ENCODE measurements around the gene ARSG. TPM values are rescaled to one million over a fixed set of nuclear protein-coding genes. Genes with fewer than 3 reads are reported as not detected.

ARSG gene
- total and polyA plus RNA-seq, 2 of the 13 experiments (the other 11 are each of a cell fraction or from before 2014, with no cell fraction given): 3.7 to 15.2 TPM

GRCh38 chr17:68451670-68452354 lies 160.5 kb downstream of the ARSG start (continued):
- TF ChIP-seq TAF15 (IDR thresholded peaks at IDR 0.05; ENCODE audit: low read depth, low read length, poor library complexity, severe bottlenecking) (no peak), DPF2 (CRISPR knock-in tag; IDR thresholded peaks at IDR 0.05; ENCODE audit: borderline replicate concordance, low read depth) (peak; percentile 38; the same call in 1 of the 2 replicates), CHCHD3 (CRISPR knock-in tag; IDR thresholded peaks at IDR 0.05) (no peak), ZNF749 (CRISPR knock-in tag; IDR thresholded peaks at IDR 0.05; ENCODE audit: borderline replicate concordance) (no peak), SOX5 (CRISPR knock-in tag; IDR thresholded peaks at IDR 0.05; ENCODE audit: borderline replicate concordance) (peak; percentile 71; the same call in 1 of the 2 replicates), HNRNPH1 (optimal IDR thresholded peaks at IDR 0.05; ENCODE audit: low read depth, low read length) (no peak), GATAD2A (CRISPR knock-in tag; IDR thresholded peaks at IDR 0.05) (peak; percentile 27; the same call in 1 of the 2 replicates), HNF4G (IDR thresholded peaks at IDR 0.05; ENCODE audit: borderline replicate concordance, low read depth, low read length) (0 out of 2 replicates have a peak, but pooled peaks have one; percentile 12), HNF4G (CRISPR knock-in tag; IDR thresholded peaks at IDR 0.05; ENCODE audit: borderline replicate concordance, low read depth) (no peak), ZNF441 (CRISPR knock-in tag; IDR thresholded peaks at IDR 0.05; ENCODE audit: borderline replicate concordance) (no peak), GATA4 (IDR thresholded peaks at IDR 0.05; ENCODE audit: borderline replicate concordance, low read depth) (0 out of 2 replicates have a peak, but pooled peaks have one; percentile 10), FOXP1 (IDR thresholded peaks at IDR 0.05) (no peak), FOXP1 (CRISPR knock-in tag; IDR thresholded peaks at IDR 0.05) (peak; percentile 36; the same call in 1 of the 2 replicates), ARID5B (CRISPR knock-in tag; IDR thresholded peaks at IDR 0.05) (peak; percentile 64)
